Prostate gland (tissue), 2 donors: ENCODE results near the gene CASP3. TPM values are rescaled to one million over a fixed set of nuclear protein-coding genes. Genes with fewer than 3 reads are reported as not detected.
A peak's percentile ranks its signal among the peaks of the same experiment; 100 is the strongest.

Experiments
- DNase-seq: peaks from one replicate; pipeline ENCODE4 v3.0.0-alpha.2; 2019; ENCODE audit warnings: low spot score
- H3K27ac ChIP-seq, 2 donors: fragments of 200-600 bp; sonication (generic); 2 replicates each; pipeline ENCODE4 v1.5.1; 2017 to 2019
- H3K27me3 ChIP-seq: fragments of 200-600 bp; sonication (generic); replicated peaks from 2 replicates; pipeline ENCODE4 v1.5.1; 2019; ENCODE audit not compliant: insufficient read depth
- H3K36me3 ChIP-seq, 2 donors: fragments of 200-600 bp; sonication (generic); 1 replicate in 1 of 2; 2 replicates in 1 of 2; pipeline versions ENCODE4 v1.5.1 to v1.8.1; 2017 to 2019
- H3K4me1 ChIP-seq: fragments of 200-600 bp; sonication (generic); replicated peaks from 2 replicates; pipeline ENCODE4 v1.5.1; 2019
- H3K4me3 ChIP-seq, 2 donors: fragments of 200-600 bp; sonication (generic); 2 replicates each; pipeline ENCODE4 v1.5.1; 2017 to 2019
- H3K9me3 ChIP-seq: fragments of 200-600 bp; sonication (generic); 2 replicates; pipeline ENCODE4 v1.5.1; 2017
- POLR2A ChIP-seq: fragments of 450-650 bp; IDR thresholded peaks from one replicate; pipeline ENCODE4 v1.6.1; 2016; ENCODE audit warnings: antibody characterized with exemption, mild to moderate bottlenecking
- POLR2AphosphoS5 ChIP-seq: sonication (generic); formaldehyde crosslinking; IDR thresholded peaks from one replicate; pipeline ENCODE4 v1.6.1; 2017; ENCODE audit warnings: antibody characterized with exemption
- WGBS: methylation state at CpG from one replicate; pipeline ENCODE4 v1.1.5; 2018; 5-methylcytosine and 5-hydroxymethylcytosine counted together
- intact Hi-C: fragments of 100-400 bp; cut with DNase I; formaldehyde crosslinking; loops from one replicate; pipeline ENCODE4 v1.14.2; 2022
- total RNA-seq, 2 donors: library from RNA; depleted of rRNA; stranded (reverse); fragments of >200 nt; gene quantifications; one replicate each; pipeline ENCODE4 v1.1.0, GENCODE V29; 2016
- TF ChIP-seq, protein P1 (sequence below), 4 experiments: fragments of 200-600 bp in 2 of 4; fragments of 450-650 bp in 2 of 4; sonication (generic) in 2 of 4; IDR thresholded peaks; 1 replicate in 3 of 4; 2 replicates in 1 of 4; pipeline ENCODE4 v1.5.1; 2016 to 2019; ENCODE audit warnings: antibody characterized with exemption in 4 of 4, mild to moderate bottlenecking in 2 of 4, moderate library complexity in 2 of 4

The CASP3 gene
- total RNA-seq = 10 to 100 TPM; 13.3 to 13.8 TPM

DNA sequence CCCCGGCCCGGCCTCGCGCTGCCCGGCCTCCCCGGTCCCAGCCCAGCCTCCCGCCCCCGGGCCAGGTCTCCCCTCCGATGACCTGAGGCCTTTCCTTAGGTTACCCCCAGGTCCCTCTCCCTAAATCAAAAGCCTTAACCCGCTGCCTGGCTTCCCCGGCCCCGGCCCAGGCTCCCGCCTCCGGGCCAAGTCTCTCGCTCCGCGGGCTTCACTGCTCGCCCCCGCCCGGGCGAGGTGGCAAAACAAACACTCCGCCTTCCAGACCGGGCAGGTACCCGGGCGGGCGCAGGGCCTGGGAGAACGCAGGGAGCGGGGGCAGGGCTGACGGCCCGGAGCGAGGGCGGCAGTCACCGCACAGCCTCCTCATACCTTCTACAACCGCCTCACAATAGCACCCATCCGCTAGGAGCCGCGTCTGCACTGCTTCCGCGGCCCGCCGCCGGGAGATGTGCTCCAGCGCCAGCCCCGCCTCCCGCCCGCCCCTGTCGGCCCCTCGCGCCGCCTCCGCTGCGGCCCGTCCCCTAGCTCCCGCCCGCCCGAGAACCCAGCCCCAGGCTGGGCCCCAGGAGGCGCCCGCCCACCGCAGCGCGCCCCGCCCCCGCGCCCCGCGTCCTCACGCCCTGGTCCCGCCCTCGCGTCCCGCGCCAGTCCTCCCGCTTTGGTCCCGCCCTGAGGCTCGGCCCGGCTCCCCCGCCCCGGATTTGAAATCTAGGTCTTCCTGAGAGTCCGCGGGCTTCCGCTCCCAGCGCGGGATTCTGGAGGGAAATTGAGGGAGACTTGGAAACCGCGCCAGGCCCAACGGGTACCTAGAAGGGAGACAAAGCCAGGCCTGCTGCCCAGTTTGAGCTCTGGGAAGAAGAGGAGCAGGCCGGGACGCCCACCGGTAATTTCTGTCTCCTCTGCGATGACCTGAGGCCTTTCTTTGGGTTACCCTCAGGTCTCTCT is at the start of gene CASP3, which contains the start of gene PRIMPOL:
Gene CASP3, minus strand, starts transcription at position 422 of the 945 bp plus-strand sequence. CDS start 10,994 bp downstream, outside the sequence.
Gene PRIMPOL, plus strand, starts transcription at position 713 of the 945 bp plus-strand sequence. CDS start 7,403 bp downstream, outside the sequence.
- no peaks in the 10 kb centered on the region for H3K36me3 ChIP-seq
- TF ChIP-seq POLR2A = peak; percentile 80
- peak; percentile 69 for TF ChIP-seq POLR2AphosphoS5
- TF ChIP-seq, protein P1, sequence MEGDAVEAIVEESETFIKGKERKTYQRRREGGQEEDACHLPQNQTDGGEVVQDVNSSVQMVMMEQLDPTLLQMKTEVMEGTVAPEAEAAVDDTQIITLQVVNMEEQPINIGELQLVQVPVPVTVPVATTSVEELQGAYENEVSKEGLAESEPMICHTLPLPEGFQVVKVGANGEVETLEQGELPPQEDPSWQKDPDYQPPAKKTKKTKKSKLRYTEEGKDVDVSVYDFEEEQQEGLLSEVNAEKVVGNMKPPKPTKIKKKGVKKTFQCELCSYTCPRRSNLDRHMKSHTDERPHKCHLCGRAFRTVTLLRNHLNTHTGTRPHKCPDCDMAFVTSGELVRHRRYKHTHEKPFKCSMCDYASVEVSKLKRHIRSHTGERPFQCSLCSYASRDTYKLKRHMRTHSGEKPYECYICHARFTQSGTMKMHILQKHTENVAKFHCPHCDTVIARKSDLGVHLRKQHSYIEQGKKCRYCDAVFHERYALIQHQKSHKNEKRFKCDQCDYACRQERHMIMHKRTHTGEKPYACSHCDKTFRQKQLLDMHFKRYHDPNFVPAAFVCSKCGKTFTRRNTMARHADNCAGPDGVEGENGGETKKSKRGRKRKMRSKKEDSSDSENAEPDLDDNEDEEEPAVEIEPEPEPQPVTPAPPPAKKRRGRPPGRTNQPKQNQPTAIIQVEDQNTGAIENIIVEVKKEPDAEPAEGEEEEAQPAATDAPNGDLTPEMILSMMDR (IDR thresholded peaks at IDR 0.05) = peak; percentile 10 to 47 (median 20)
- no peaks in the 10 kb centered on the region for H3K9me3 ChIP-seq
- DNase-seq = peak; percentile 96
- intact Hi-C loops = loop anchor here (5.0 to 10.0 kb wide), 3 partner anchors 83 to 364 kb away; partner anchors contain the start of genes CENPU and IRF2
- peaks cover 14% of the 10 kb centered on the region for H3K4me1 ChIP-seq
- no peaks in the 10 kb centered on the region for H3K27me3 ChIP-seq
- under 1% methylated on average over 67 of the region's 90 CpGs for WGBS
- H3K4me3 ChIP-seq = peak within 1 kb of the TSS; percentile 65 to 73
- H3K27ac ChIP-seq = peak within 1 kb of the TSS; percentile 91 to 94

DNA sequence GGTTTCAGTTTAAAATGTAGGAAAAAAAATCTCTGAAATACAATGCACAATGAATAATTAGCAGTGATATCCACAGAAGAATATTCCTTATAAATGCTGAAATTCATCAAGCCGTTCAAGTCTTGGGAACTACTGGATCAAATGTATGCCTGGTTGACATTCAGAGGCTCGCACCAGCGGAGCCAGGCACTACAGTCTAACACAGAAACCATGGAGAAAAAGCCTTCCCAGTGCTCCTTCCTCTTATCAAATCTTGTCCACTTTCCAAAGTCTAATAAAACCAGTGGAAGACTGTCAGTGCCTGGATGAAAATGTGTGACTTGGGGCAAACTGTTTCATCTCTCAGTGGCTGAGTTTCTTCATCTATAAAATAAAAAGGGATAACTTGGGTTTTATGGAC is 48.7 kb upstream of the CASP3 start:
- H3K9me3 ChIP-seq = no peaks in the 10 kb centered on the region

DNA sequence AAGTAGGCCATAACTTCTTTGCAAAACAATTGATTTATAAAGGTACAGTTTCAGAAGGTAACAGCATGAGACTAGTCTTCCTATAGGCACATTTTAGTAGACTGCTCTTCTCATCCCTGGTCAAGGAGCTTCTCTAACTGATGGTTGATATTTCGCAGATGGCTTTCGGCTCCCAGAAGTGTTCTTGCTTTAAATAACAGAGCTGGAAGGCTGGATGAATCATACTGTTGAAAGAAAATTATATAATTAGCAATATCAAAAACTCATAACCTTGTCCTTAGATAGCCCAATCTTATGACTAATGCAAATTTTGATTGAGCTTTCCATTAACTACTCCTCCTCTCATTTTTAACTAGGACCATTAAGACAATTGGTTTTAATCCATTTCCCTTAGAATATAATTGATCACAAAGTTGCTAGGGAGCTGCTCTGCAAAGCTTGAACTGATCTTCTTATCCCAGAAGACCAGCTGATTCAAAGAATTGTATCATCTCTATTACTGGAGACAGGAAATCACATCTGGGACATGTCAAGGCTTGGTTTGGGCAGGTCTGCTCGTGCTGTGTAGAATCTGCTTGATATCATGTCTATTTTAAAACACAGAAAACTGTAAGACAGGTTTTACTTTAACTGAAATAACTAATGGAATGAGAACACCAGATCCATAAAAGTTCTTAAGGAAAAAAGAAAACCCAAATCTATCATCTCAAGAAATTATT is 46.1 kb upstream of the CASP3 start:
- Histone ChIP-seq H3K9me3 (no peaks in the 10 kb centered on the region), H3K27ac (no peak overlapping the region), H3K27me3 (no peaks in the 10 kb centered on the region), H3K4me3 (no peak overlapping the region), H3K4me1 (no peaks in the 10 kb centered on the region), H3K36me3 (no peaks in the 10 kb centered on the region)
- no peak for DNase-seq
- intact Hi-C loops = no loop called here
- TF ChIP-seq POLR2AphosphoS5 (no peak), POLR2A (no peak)
- TF ChIP-seq, protein P1 (IDR thresholded peaks at IDR 0.05) = no peak
- 67% methylated on average over 3 of the region's 3 CpGs for WGBS

More for the DNA sequence above, 48.7 kb upstream of the CASP3 start:
- Histone ChIP-seq H3K27me3 (no peaks in the 10 kb centered on the region), H3K4me1 (no peaks in the 10 kb centered on the region), H3K27ac (no peak overlapping the region), H3K36me3 (no peaks in the 10 kb centered on the region), H3K4me3 (no peak overlapping the region)
- TF ChIP-seq POLR2AphosphoS5 (no peak), POLR2A (no peak)
- TF ChIP-seq, protein P1 (IDR thresholded peaks at IDR 0.05) = no peak
- intact Hi-C loops = no loop called here
- DNase-seq = no peak
- 73% methylated on average over 3 of the region's 3 CpGs for WGBS

DNA sequence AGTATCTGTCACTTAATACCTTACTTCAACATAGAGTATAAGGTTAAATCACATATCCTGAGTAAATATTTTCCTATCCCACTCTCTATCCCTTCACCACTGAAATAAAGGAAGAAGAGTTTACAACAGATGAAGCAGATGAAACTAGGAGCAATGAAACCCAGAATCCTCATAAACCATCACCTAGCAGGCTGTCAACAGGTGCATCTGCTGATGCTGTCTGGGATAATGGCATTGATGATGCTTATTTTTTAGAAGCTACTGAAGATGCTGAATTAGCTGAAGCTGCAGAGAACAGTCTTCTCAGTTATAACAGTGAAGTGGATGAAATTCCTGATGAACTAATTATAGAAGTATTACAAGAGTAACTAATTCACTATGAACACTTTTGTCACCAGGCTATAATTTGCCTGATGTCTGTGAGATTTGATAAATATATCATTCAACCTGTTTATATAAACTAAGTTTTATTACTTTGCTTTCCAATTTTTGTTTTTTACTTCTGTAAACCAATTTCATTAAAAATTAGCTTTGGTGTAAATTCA is 45.2 kb upstream of the CASP3 start:
- H3K27ac ChIP-seq = no peak overlapping the region
- no peaks in the 10 kb centered on the region for H3K27me3 ChIP-seq
- no peaks in the 10 kb centered on the region for H3K4me1 ChIP-seq
- H3K9me3 ChIP-seq = no peaks in the 10 kb centered on the region
- H3K4me3 ChIP-seq = no peak overlapping the region
- no peaks in the 10 kb centered on the region for H3K36me3 ChIP-seq
- DNase-seq = no peak
- intact Hi-C loops = no loop called here
- TF ChIP-seq POLR2A (no peak), POLR2AphosphoS5 (no peak)
- TF ChIP-seq, protein P1 (IDR thresholded peaks at IDR 0.05) = no peak
